GF-D8 (cell line): ENCODE data around the gene PPFIA1.

ENCODE experiments used
- DNase-seq: peaks from one replicate; lab custom pipeline; 2025; lab: John Stamatoyannopoulos, UW

PPFIA1 gene

DNA sequence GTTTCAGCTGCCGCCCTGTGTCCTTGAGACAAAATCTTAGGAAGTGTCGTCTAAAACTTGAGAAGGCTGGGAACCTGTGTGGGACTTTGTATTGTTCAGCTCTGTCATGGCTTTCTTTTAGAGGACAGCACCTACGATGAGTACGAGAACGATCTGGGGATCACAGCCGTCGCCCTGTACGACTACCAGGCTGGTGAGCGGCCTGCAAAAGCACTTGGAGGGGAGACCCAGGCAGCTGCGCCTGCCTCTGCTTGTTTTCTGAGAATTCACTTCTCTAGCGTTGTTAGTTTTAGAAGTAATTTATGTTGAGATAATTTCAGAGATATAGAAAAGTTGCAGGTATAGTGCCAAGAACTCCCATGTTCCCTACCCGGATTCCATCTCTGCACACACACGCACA lies 163.0 kb downstream of the PPFIA1 start:
- DNase-seq, result no peak
